GM10847 (cell line): ENCODE measurements around the gene IL10RB.

Experiments used
- POLR2A ChIP-seq: IDR thresholded peaks from 2 replicates; pipeline ENCODE4 v1.6.1; 2011; ENCODE audit not compliant: insufficient read length; ENCODE audit errors: extremely low read depth

IL10RB gene

DNA sequence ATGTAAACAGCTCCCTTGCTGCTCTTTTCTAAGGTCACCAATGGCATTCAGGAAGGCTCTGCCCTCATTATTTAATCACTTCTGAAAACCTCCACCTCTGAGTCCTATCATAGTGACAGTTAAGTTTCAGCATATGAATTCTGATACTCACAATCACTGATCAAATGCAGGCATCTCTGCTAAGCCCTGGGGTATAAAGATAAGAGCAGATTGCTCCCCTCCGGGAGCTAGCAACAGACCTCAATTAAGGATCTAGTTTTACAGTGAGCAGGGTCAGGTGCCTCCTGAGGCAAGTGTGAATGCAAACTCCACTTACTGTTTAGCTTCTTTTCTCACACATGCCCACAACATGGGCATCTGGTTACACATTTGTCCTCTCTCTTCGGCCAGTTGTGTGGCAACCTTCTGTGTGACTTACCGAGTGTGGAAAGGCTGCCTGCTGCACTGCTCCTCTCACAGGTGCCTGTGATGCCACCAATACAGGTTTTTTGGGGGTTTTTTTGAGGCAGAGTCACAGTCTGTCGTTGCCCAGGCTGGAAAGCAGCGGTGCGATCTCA, 15.0 kb downstream of the IL10RB start:
- no peak for TF ChIP-seq POLR2A

DNA sequence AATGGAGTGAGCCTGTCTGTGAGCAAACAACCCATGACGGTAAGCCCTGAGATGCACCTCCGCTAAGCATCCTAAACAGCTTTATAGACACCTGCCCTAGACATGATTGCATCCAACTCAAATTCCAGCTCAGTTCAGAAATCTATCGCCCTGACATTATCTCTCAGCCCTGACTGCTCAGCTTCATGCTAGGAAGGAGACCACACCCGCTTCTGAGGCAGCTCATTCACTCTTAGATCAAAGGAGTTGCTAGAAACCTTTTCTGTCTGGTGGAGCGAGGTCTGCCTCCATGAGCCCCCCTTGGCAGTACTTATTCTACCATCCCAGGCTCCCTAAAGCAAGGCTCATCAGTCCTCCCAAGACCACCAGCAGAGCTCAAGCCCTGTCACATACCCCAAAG, 17.0 kb downstream of the IL10RB start:
- TF ChIP-seq POLR2A = no peak

DNA sequence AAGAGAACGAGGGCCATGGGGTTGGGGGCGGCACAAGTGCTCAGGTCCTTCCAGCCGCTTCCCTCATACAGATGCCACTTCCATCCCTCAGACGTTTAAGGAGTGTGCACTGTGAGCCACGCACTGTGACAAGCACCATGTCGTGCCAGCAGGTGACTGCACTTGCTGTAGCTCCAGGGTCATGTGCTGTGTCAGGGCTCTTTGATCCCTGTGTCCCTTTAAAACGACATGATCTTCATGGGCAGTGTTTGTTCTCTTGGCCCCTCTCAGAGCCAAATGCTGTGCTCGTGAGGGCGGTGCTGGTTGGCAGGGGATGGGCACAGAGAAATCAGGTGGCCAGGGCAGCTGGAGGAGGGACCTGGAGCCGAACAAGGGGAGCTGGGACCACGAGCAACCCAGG, 19.9 kb downstream of the IL10RB start:
- no peak for TF ChIP-seq POLR2A

DNA sequence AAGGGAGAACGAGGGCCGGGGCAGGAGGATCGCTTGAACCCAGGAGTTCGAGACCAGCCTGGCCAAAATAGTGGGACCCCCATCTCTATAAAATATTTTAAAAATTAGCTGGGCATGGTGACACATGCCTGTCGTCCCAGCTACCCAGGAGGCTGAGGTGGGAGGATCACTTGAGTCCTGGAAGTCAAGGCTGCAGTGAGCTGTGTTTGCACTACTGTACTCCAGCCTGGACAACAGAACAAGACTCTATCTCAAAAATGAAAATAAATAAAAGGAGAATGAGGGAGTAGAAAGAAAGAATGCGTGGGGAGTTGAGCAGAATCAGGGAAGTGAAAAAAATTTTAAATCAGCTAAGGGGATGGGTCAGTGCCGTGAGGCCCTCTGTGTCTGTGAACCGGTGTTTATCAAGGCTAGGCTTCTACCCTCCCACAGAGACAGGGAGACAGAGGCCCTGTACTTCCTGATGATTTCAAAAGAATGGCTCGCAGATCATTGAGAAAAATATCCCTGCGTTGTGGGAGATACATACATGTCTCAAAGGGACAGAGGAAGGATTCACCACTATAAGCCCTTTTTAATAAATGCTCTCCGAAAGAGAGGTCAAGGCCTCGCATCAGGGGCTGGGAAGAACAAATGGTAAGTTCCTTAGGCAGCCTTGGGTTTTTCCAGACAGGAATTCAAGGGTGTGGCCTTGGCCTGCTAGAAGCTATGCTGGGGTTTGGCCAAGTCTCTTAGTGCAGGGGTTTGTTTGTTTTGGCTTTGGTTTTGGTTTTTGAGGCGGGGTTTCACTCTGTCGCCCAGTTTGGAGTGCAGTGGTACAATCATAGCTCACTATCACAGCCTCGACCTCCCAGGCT, 20.7 kb downstream of the IL10RB start:
- TF ChIP-seq POLR2A = no peak

DNA sequence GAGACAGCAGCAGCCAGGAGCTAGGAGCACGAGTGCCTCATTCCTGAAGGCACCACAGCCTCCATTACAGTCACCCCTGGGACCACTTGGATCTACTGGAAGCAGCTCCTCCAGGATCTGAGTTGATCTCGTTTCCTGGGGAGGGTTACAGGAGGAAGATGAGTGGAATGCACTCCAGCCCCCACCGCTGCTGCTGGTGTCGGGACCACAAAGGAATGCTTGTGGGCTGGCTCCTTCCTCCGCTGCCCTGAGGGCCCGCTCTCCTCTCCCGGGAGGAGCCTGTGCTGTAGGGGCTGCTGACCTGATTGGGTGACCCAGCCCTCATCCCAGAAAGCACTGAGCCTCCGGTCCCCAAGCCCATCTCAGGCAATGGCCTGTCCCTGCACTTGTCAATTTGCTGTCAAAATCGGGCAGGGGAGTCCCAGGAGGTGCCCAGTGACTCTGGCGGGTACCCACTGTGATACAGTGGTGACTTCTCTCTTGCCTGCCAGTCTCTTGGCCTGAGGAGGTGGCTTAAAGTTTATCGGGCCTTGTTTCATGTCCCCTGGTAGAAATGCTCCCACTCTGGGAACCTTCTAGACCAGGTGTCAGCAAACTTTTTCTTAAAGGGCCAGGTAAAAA, 23.1 kb downstream of the IL10RB start:
- TF ChIP-seq POLR2A = no peak

DNA sequence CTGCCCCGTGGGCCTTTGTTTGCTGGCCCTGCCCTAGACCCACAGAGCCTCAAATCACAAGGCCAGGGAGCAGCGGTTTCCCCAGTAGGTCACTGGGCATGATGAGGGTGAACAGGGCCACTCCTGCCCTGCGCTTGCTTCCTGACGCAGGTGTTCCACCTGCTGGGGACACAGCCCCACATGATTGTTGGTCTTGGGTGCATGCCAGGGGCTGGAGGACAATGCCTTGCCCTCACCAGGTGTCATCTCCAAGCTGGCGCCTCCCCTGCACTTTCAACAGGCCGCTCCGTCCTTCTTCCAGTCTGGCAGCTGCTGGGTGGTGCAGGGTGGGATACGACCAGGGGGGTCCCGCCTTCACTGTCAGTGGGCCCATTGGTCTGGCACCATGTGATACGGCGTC, 24.3 kb downstream of the IL10RB start:
- TF ChIP-seq POLR2A = no peak

DNA sequence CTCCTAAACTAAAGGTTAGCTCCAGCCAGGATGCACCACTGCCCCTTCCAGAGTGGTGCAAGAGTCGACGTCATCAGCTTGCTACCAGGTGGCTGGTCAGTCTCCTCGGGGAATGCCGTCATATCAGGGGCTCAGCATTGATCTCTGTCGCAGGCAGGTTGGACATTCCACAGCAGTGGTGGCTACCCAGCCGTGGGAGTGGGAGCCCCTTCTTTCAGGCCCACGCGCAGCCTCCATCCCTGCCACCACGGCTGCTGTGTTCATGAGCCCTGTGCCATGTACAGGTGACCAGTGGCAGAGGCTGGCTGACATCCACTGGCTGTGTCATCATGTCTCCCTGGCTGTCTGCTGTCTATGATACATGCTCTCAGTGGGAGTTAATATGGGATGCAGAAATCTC, 25.5 kb downstream of the IL10RB start:
- no peak for TF ChIP-seq POLR2A

DNA sequence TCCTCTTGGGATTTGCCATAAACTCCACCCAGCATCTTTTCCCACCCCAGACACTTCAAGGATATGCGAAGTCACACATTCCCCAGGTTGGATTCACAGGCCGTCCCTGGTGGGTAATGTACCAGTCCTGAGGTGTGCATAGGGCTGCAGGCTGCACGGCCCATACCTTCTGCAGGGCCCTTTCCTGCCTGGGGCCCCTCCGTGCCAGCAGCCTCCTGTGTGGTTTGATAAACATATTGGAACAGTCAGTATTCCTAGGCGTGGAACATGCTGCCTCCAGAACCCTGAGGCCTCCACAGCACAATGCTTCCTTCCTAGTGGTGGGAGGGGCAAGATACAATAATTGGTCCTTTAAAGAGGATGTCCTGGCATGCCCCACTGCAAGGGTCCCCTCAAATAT, 26.6 kb downstream of the IL10RB start:
- TF ChIP-seq POLR2A = no peak

DNA sequence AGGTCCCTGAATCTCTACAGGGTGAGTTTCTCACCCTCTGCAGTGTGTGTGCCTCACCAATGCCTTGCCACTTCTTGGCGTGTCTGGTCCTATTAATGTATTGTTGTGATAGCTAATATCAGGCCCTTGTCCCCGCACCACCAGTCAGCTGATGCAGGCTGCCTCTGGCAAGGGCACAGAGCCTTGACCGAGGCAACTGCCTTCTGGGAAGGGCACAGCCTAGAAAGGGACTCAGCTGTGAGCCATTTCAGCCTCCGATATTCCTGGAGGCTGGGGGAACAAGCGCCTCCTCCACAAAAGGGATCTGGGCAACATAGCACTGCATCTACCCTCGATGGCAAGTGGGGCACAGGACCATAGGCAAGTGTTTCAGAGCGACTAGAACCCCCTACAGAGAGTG, 27.0 kb downstream of the IL10RB start:
- no peak for TF ChIP-seq POLR2A

DNA sequence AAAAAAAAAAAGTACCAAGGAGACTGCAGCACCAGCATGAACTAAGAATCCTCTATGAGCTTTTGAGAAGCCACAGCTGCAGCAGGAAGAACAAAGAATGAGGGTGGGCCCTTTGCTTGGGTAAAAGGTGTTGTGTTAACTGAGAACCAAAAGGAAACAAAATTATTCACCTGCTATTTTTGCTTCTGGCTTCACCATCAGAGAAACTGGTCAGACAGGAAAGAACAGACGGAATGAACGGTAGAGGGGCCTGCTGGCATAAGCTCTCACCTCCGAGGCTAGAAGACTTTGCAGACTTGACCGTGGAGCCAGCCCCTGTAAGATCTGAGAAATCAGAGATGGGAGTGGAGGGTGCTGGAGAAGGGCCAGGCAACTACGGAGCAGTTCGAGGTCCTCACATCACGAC, 27.6 kb downstream of the IL10RB start:
- no peak for TF ChIP-seq POLR2A

DNA sequence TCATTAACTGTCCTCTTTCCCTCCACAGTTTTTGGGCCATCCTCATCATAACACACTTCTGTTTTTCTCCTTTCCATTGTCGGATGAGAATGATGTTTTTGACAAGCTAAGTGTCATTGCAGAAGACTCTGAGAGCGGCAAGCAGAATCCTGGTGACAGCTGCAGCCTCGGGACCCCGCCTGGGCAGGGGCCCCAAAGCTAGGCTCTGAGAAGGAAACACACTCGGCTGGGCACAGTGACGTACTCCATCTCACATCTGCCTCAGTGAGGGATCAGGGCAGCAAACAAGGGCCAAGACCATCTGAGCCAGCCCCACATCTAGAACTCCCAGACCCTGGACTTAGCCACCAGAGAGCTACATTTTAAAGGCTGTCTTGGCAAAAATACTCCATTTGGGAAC, 30.0 kb downstream of the IL10RB start:
- TF ChIP-seq POLR2A = no peak

DNA sequence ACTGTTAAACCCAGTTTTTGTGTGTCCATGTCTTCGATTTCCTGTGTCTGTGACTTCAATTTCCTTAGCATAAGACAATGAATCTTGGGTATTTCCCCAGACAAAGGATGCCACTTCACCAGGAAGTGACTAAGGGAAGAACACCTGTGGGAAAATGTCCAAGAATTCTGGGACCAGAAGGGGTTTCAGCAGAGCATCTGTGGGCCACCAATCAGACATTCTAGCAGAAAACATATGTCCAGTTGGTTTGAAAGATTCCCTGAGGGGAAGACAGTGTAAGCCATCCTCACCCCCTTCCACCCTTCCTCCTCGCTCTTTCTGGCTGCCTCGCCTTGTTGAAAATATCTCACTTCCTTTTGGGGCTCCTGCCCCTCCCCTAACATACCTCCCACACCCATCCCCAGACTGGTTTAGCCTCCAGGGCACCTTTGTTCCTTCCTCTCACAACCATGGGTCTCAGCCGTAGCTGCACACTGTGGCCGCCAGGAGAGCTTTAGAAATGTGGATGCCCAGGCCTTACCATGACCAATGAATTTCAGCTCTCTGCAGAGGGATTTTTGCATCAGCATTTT, 33.1 kb downstream of the IL10RB start:
- no peak for TF ChIP-seq POLR2A

DNA sequence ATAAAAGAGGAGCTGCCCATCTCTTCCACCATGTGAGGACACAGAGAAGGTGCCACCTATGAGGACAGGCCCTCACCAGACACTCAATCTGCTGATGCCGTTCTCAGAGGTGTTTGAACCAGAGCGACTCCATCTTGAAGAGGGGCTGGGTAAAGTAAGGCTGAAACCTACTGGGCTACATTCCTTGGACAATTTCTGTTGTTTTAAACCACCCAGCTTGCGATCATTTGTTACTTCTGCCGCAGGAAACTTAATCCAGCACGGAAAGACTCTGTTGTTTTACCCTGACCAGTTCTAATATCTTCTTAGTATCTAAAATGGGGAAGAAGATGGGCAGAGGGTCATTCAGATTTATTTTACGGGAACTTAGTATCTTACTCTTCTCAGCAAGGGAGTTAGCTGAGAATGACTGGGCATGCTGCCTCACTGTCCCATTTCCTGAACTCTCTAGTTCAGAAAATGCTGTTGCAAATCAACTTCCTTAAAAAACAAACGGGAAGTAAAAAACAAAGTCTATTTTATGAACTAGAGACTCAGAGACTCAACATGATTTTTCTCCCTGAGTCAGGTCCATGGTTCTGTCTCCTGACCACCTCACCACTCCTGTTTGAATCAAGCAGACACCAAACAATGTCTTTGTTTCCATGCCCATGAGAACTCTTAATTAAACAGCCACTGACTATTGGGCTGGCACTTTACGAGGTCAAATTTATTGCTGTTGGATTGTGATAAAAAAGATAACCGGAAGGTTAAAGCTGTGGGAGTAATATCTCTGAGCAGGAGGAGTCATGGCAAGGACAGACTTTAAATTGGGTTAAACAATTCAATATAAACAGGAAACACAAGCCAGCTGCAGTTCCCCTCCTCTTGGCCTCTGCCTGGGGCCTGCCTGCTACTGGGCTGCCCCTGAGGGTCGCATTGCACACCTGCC, 34.8 kb downstream of the IL10RB start:
- TF ChIP-seq POLR2A = no peak

DNA sequence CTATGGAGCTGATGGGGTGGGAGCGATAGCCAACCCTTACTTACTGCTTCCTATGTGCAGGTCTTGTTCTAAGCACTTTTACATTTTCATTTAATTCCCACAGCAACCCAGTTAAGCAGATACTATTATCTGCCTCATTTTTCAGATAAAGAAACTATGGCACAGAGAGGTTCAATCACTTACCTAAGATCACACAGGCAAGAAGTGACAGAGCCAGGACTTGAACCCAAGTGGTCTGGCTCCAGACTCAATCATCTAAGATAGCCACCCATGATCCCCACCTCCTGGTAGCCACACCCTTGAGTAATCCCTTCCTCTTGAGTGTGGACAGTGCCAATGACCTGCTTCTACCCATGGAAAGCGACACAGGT, 35.5 kb downstream of the IL10RB start:
- TF ChIP-seq POLR2A = no peak

DNA sequence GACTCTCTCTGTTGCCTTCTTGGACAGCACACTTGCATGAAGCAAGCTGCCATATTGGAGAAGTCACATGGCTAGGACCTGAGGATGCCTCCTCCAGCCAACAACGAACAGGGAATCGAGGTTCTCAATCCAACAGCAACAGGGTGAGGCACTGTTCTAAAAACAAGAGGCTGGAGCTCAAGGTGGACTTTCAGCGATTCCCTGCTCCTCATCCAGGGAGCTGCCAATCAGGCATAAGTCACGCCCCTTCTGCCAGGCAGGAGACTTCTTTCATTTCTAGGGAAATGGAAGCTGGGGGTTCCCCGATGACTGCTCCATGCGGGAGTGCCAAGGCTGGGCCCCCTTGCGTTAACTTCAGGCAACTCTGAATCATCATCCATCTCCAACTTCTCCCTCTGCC, 35.9 kb downstream of the IL10RB start:
- no peak for TF ChIP-seq POLR2A
